K562 (cell line): ENCODE data around the gene C17orf114.

Source experiments
- CBFA2T3 ChIP-seq: fragments of 450-650 bp; IDR thresholded peaks from 2 replicates; pipeline ENCODE4 v1.6.1; 2017
- EGR1 ChIP-seq: fragments of 450-650 bp; conservative IDR thresholded peaks from 2 replicates; pipeline ENCODE4 v1.6.1; 2017; ENCODE audit warnings: mild to moderate bottlenecking
- HCFC1 ChIP-seq: IDR thresholded peaks from 2 replicates; pipeline ENCODE4 v1.6.1; 2012; ENCODE audit warnings: low read depth, low read length, improper control_type of control experiment
- NFIC ChIP-seq: fragments of 450-650 bp; IDR thresholded peaks from 2 replicates; pipeline ENCODE4 v1.6.1; 2017; ENCODE audit warnings: mild to moderate bottlenecking, inconsistent platforms
- POLR2AphosphoS5 ChIP-seq: IDR thresholded peaks from 2 replicates; pipeline ENCODE4 v1.6.1; 2011; ENCODE audit warnings: mild to moderate bottlenecking, low read depth, low read length, moderate library complexity; ENCODE audit not compliant: control insufficient read depth, insufficient read depth
- RCOR1 ChIP-seq, 2 experiments: IDR thresholded peaks; 2 replicates each; pipeline ENCODE4 v1.6.1; 2012; ENCODE audit warnings: low read depth in 2 of 2, low read length in 2 of 2, borderline replicate concordance in 1 of 2, improper control_type of control experiment in 1 of 2
- SMARCA4 ChIP-seq: fragments of 450-650 bp; IDR thresholded peaks from 2 replicates; pipeline ENCODE4 v1.6.1; 2016
- TEAD4 ChIP-seq, 2 experiments: sonication (generic) in 1 of 2; formaldehyde crosslinking in 1 of 2; IDR thresholded peaks; 2 replicates each; pipeline versions ENCODE4 v1.6.1 to v1.8.0; 2012 to 2022; ENCODE audit warnings: borderline replicate concordance in 1 of 2, inconsistent platforms in 1 of 2, low read length in 1 of 2, mild to moderate bottlenecking in 1 of 2, missing genetic modification reagents in 1 of 2
- ZNF24 ChIP-seq: fragments of 450-650 bp; IDR thresholded peaks from 2 replicates; pipeline ENCODE4 v1.6.1; 2016
- TF ChIP-seq, protein P1 (sequence below): fragments of 250-450 bp; sonication (Bioruptor Pico); IDR thresholded peaks from 2 replicates; pipeline ENCODE4 v1.4.0; 2020

Gene C17orf114

GRCh38 chr17:4838309-4838785 lies 36.2 kb upstream of the C17orf114 start (continued):
- TF ChIP-seq, protein P1, sequence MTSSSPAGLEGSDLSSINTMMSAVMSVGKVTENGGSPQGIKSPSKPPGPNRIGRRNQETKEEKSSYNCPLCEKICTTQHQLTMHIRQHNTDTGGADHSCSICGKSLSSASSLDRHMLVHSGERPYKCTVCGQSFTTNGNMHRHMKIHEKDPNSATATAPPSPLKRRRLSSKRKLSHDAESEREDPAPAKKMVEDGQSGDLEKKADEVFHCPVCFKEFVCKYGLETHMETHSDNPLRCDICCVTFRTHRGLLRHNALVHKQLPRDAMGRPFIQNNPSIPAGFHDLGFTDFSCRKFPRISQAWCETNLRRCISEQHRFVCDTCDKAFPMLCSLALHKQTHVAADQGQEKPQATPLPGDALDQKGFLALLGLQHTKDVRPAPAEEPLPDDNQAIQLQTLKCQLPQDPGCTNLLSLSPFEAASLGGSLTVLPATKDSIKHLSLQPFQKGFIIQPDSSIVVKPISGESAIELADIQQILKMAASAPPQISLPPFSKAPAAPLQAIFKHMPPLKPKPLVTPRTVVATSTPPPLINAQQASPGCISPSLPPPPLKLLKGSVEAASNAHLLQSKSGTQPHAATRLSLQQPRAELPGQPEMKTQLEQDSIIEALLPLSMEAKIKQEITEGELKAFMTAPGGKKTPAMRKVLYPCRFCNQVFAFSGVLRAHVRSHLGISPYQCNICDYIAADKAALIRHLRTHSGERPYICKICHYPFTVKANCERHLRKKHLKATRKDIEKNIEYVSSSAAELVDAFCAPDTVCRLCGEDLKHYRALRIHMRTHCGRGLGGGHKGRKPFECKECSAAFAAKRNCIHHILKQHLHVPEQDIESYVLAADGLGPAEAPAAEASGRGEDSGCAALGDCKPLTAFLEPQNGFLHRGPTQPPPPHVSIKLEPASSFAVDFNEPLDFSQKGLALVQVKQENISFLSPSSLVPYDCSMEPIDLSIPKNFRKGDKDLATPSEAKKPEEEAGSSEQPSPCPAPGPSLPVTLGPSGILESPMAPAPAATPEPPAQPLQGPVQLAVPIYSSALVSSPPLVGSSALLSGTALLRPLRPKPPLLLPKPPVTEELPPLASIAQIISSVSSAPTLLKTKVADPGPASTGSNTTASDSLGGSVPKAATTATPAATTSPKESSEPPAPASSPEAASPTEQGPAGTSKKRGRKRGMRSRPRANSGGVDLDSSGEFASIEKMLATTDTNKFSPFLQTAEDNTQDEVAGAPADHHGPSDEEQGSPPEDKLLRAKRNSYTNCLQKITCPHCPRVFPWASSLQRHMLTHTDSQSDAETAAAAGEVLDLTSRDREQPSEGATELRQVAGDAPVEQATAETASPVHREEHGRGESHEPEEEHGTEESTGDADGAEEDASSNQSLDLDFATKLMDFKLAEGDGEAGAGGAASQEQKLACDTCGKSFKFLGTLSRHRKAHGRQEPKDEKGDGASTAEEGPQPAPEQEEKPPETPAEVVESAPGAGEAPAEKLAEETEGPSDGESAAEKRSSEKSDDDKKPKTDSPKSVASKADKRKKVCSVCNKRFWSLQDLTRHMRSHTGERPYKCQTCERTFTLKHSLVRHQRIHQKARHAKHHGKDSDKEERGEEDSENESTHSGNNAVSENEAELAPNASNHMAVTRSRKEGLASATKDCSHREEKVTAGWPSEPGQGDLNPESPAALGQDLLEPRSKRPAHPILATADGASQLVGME: no peak
- TF ChIP-seq EGR1: peak; percentile 70
- TF ChIP-seq SMARCA4: peak; percentile 74
- TF ChIP-seq NFIC: peak; percentile 49; the same call in 1 of the 2 replicates
- TF ChIP-seq POLR2AphosphoS5: peak; percentile 52; the same call in 1 of the 2 replicates
- TF ChIP-seq ZNF24: no peak
- TF ChIP-seq RCOR1 (IDR thresholded peaks at IDR 0.05; ENCODE audit: borderline replicate concordance in 1 of 2, low read depth in 2 of 2, low read length in 2 of 2): peak in 1 of 2 experiments; percentile 61; a peak in 2 of 4 replicates
- TF ChIP-seq HCFC1: no peak
- peak; percentile 86 for TF ChIP-seq CBFA2T3
- TF ChIP-seq TEAD4 (IDR thresholded peaks at IDR 0.05; ENCODE audit: low read length): peak; percentile 68
- TF ChIP-seq TEAD4 (CRISPR knock-in tag; IDR thresholded peaks at IDR 0.05; ENCODE audit: borderline replicate concordance): no peak
